ENCODE measurements around the gene SMIM32.

The SMIM32 gene

DNA sequence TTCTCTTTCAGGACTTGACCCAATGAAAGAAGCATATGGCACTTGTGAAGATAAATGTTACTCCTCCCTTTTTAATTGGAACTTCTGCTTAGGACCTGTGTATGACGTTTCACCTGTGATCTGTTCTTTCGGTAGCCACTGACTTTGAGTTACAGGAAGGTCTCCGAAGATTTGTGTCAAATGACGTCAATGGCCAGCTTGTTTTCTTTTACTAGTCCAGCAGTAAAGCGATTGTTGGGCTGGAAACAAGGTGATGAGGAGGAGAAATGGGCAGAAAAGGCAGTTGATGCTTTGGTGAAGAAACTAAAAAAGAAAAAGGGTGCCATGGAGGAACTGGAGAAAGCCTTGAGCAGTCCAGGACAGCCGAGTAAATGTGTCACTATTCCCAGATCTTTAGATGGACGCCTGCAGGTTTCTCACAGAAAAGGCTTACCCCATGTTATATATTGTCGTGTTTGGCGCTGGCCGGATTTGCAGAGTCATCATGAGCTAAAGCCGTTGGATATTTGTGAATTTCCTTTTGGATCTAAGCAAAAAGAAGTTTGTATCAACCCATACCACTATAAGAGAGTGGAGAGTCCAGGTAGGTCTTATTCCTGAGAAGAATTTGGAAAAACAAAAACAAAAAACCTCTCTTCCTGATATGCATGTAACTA is 39.3 kb downstream of the SMIM32 start:
- no peak overlapping the region for H3K4me3 ChIP-seq (ENCODE audit: low read depth, low read length)
- in situ Hi-C loops (cut with HindIII; ENCODE audit: low pct_ligation_motif_present, low sequenced_read_pairs) = no loop called here
- no peak overlapping the region for H3K27ac ChIP-seq
- peaks cover 27% of the 10 kb centered on the region for H3K36me3 ChIP-seq (replicated peaks)
- DNase-seq = no peak
- no peak for TF ChIP-seq CTCF (IDR thresholded peaks at IDR 0.05; ENCODE audit: low read depth, low read length, missing control alignments)
- no peaks in the 10 kb centered on the region for H3K27me3 ChIP-seq (replicated peaks)

GRCh38 chr5:136149891-136150290 is 43.1 kb downstream of the SMIM32 start:
- DNase-seq = no peak
- no peak for TF ChIP-seq CTCF (IDR thresholded peaks at IDR 0.05; ENCODE audit: low read depth, low read length, missing control alignments)
- Histone ChIP-seq H3K36me3 (replicated peaks) (peaks cover 9% of the 10 kb centered on the region), H3K27me3 (replicated peaks) (no peaks in the 10 kb centered on the region), H3K27ac (no peak overlapping the region), H3K4me3 (ENCODE audit: low read depth, low read length) (no peak overlapping the region)
- in situ Hi-C loops (cut with HindIII; ENCODE audit: low pct_ligation_motif_present, low sequenced_read_pairs) = no loop called here

- H3K27me3 ChIP-seq (replicated peaks) = no peaks in the 10 kb centered on the region
- H3K4me3 ChIP-seq (ENCODE audit: low read depth, low read length) = no peak overlapping the region
- no peak for TF ChIP-seq CTCF (IDR thresholded peaks at IDR 0.05; ENCODE audit: low read depth, low read length, missing control alignments)
- H3K36me3 ChIP-seq (replicated peaks) = no peaks in the 10 kb centered on the region
- no peak for DNase-seq
- in situ Hi-C loops (cut with HindIII; ENCODE audit: low pct_ligation_motif_present, low sequenced_read_pairs) = no loop called here
- H3K27ac ChIP-seq = no peak overlapping the region
These were observed 45.3 kb downstream of the SMIM32 start for GRCh38 chr5:136147632-136148031.

DNA sequence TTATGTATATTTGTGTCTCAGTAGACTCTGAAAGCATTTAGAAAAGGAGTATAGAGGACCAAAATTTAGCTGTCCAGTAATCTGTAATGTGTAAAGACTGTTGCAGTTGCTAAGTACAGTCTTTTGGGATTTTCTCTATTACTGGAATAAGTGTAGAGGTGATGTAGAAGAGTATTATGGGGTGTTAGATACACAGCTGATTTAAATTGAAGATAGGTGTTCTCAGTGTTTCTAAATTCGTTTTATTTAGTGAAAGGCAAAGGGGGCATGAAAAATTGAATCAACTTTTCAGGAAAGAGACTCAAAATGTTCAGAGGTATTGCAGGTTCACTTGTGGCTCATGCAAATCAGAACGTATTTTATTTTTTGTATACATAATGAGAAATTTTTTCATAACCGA is 46.8 kb downstream of the SMIM32 start:
- no peaks in the 10 kb centered on the region for H3K27me3 ChIP-seq (replicated peaks)
- DNase-seq = no peak
- no peaks in the 10 kb centered on the region for H3K36me3 ChIP-seq (replicated peaks)
- H3K4me3 ChIP-seq (ENCODE audit: low read depth, low read length) = no peak overlapping the region
- in situ Hi-C loops (cut with HindIII; ENCODE audit: low pct_ligation_motif_present, low sequenced_read_pairs) = no loop called here
- no peak for TF ChIP-seq CTCF (IDR thresholded peaks at IDR 0.05; ENCODE audit: low read depth, low read length, missing control alignments)
- no peak overlapping the region for H3K27ac ChIP-seq

GRCh38 chr5:136145030-136145429 is 47.9 kb downstream of the SMIM32 start:
- in situ Hi-C loops (cut with HindIII; ENCODE audit: low pct_ligation_motif_present, low sequenced_read_pairs) = no loop called here
- Histone ChIP-seq H3K36me3 (replicated peaks) (no peaks in the 10 kb centered on the region), H3K27ac (no peak overlapping the region), H3K4me3 (ENCODE audit: low read depth, low read length) (no peak overlapping the region), H3K27me3 (replicated peaks) (no peaks in the 10 kb centered on the region)
- no peak for DNase-seq
- TF ChIP-seq CTCF (IDR thresholded peaks at IDR 0.05; ENCODE audit: low read depth, low read length, missing control alignments) = no peak

GRCh38 chr5:136143763-136144162 is 49.2 kb downstream of the SMIM32 start:
- TF ChIP-seq CTCF (IDR thresholded peaks at IDR 0.05; ENCODE audit: low read depth, low read length, missing control alignments) = no peak
- Histone ChIP-seq H3K4me3 (ENCODE audit: low read depth, low read length) (no peak overlapping the region), H3K27ac (no peak overlapping the region), H3K27me3 (replicated peaks) (no peaks in the 10 kb centered on the region), H3K36me3 (replicated peaks) (no peaks in the 10 kb centered on the region)
- no peak for DNase-seq
- in situ Hi-C loops (cut with HindIII; ENCODE audit: low pct_ligation_motif_present, low sequenced_read_pairs) = no loop called here
